Stimulated activated CD4-positive, alpha-beta T cell treated with anti-CD3 and anti-CD28 coated beads, Interleukin-4, amount 100 ng/mL, for 4 hours (primary cell): ENCODE data around the gene FANCC.
"Not testable (repeated sequence)": the region's sequence is repeated elsewhere in the genome, so short reads cannot be mapped to it uniquely, and the experiment has no call there.

Source experiments
- DNase-seq, 2 experiments: peaks; one replicate each; pipeline ENCODE4 v3.0.0-alpha.2; 2020

FANCC gene

GRCh38 chr9:95330720-95331404 is 13.4 kb upstream of the FANCC start:
- DNase-seq = no peak

- DNase-seq = not testable (repeated sequence)
Observed at GRCh38 chr9:95329061-95329460, 11.6 kb upstream of the FANCC start.

- DNase-seq = no peak
Observed at GRCh38 chr9:95327239-95327865, 9.8 kb upstream of the FANCC start.

- no peak for DNase-seq
Observed at GRCh38 chr9:95325221-95325620, 7.7 kb upstream of the FANCC start.

GRCh38 chr9:95317893-95318211 is 343 bp upstream of the FANCC start:
- DNase-seq = no peak

GRCh38 chr9:95316794-95317118 is 753 bp downstream of the FANCC start:
- DNase-seq = no peak

GRCh38 chr9:95316274-95316673 is 1.2 kb downstream of the FANCC start:
- DNase-seq = no peak

GRCh38 chr9:95315108-95315746 is 2.3 kb downstream of the FANCC start:
- DNase-seq = no peak

- no peak for DNase-seq
Observed at GRCh38 chr9:95313010-95313498, 4.5 kb downstream of the FANCC start.

- no peak for DNase-seq
Observed at GRCh38 chr9:95311961-95312360, 5.5 kb downstream of the FANCC start.

- no peak for DNase-seq
Observed at GRCh38 chr9:95307538-95307937, 10.0 kb downstream of the FANCC start.

- no peak for DNase-seq
Observed at GRCh38 chr9:95306819-95307218, 10.7 kb downstream of the FANCC start.

- DNase-seq = no peak
Observed at GRCh38 chr9:95305770-95306492, 11.6 kb downstream of the FANCC start.

- no peak for DNase-seq
Observed at GRCh38 chr9:95302479-95302878, 15.0 kb downstream of the FANCC start.

- DNase-seq = no peak
Observed at GRCh38 chr9:95297760-95298159, 19.7 kb downstream of the FANCC start.

GRCh38 chr9:95297316-95297715 is 20.2 kb downstream of the FANCC start:
- no peak for DNase-seq

- DNase-seq = no peak
Observed at GRCh38 chr9:95296761-95297160, 20.7 kb downstream of the FANCC start.

- not testable (repeated sequence) for DNase-seq
Observed at GRCh38 chr9:95293296-95293695, 24.2 kb downstream of the FANCC start.

- no peak for DNase-seq
Observed at GRCh38 chr9:95292226-95292625, 25.3 kb downstream of the FANCC start.

- no peak for DNase-seq
Observed at GRCh38 chr9:95286151-95286550, 31.4 kb downstream of the FANCC start.

- no peak for DNase-seq
Observed at GRCh38 chr9:95285307-95285706, 32.2 kb downstream of the FANCC start.

GRCh38 chr9:95284162-95285080 is 33.1 kb downstream of the FANCC start:
- DNase-seq = no peak

GRCh38 chr9:95283673-95284072 is 33.8 kb downstream of the FANCC start:
- DNase-seq = no peak
